Vagina (tissue), 2 donors: ENCODE data around the gene PHKB.

Experiments
- CTCF ChIP-seq, 3 experiments: fragments of 450-650 bp in 2 of 3; fragments of 200-600 bp in 1 of 3; sonication (generic) in 1 of 3; IDR thresholded peaks; one replicate each; pipeline ENCODE4 v1.5.1; 2017 to 2019; ENCODE audit warnings: antibody characterized with exemption in 3 of 3, mild to moderate bottlenecking in 2 of 3, moderate library complexity in 2 of 3
- POLR2A ChIP-seq, 2 donors: fragments of 450-650 bp; IDR thresholded peaks; one replicate each; pipeline ENCODE4 v1.6.1; 2017; ENCODE audit warnings: antibody characterized with exemption in 2 of 2, mild to moderate bottlenecking in 2 of 2, moderate library complexity in 2 of 2

GRCh38 chr16:47644166-47644565 is 183.0 kb downstream of the PHKB start:
- TF ChIP-seq CTCF (IDR thresholded peaks at IDR 0.05): no peak
- TF ChIP-seq POLR2A (IDR thresholded peaks at IDR 0.05): no peak
